GM18502 (cell line): Measurements from ENCODE around the gene IKZF1.

Experiments
- ATAC-seq: cut with Tn5 transposase; IDR thresholded peaks from one replicate; pipeline ENCODE4 v1.9.1; 2021; ENCODE audit warnings: mild to moderate bottlenecking; ENCODE audit not compliant: unreplicated experiment, poor library complexity

IKZF1 gene

GRCh38 chr7:50282813-50283605 lies 21.5 kb upstream of the IKZF1 start:
- ATAC-seq, result no peak

GRCh38 chr7:50283731-50284130 lies 20.8 kb upstream of the IKZF1 start:
- ATAC-seq, result no peak

GRCh38 chr7:50284296-50284695 lies 20.2 kb upstream of the IKZF1 start:
- no peak for ATAC-seq

GRCh38 chr7:50285269-50285668 lies 19.2 kb upstream of the IKZF1 start:
- ATAC-seq, result no peak

- ATAC-seq, result no peak
Observed at GRCh38 chr7:50287129-50287528, 17.4 kb upstream of the IKZF1 start.

- ATAC-seq, result no peak
Observed at GRCh38 chr7:50292165-50292757, 12.3 kb upstream of the IKZF1 start.

- ATAC-seq, result peak; percentile 54
Observed at GRCh38 chr7:50292763-50293162, 11.8 kb upstream of the IKZF1 start.

- peak; percentile 63 for ATAC-seq
Observed at GRCh38 chr7:50293509-50294179, 10.9 kb upstream of the IKZF1 start.

GRCh38 chr7:50295133-50295532 lies 9.4 kb upstream of the IKZF1 start:
- ATAC-seq, result no peak

GRCh38 chr7:50296799-50297198 lies 7.7 kb upstream of the IKZF1 start:
- ATAC-seq, result no peak

GRCh38 chr7:50298811-50299562 lies 5.5 kb upstream of the IKZF1 start:
- no peak for ATAC-seq

- ATAC-seq, result no peak
Observed at GRCh38 chr7:50300336-50300735, 4.2 kb upstream of the IKZF1 start.

- ATAC-seq, result no peak
Observed at GRCh38 chr7:50302486-50303334, 1.8 kb upstream of the IKZF1 start.

GRCh38 chr7:50303335-50304128 lies 984 bp upstream of the IKZF1 start:
- ATAC-seq, result peak; percentile 26

- ATAC-seq, result peak; percentile 51
Observed at GRCh38 chr7:50304911-50305582, 531 bp downstream of the IKZF1 start.

- no peak for ATAC-seq
Observed at GRCh38 chr7:50305583-50306493, 1.3 kb downstream of the IKZF1 start.

- no peak for ATAC-seq
Observed at GRCh38 chr7:50306494-50307367, 2.2 kb downstream of the IKZF1 start.
